Left ventricle myocardium inferior (tissue), 1 donor: Measurements from ENCODE around the gene PRKCE. TPM values are rescaled to one million over a fixed set of nuclear protein-coding genes. Genes with fewer than 3 reads are reported as not detected.

Experiments
- DNase-seq: peaks from one replicate; pipeline ENCODE4 v3.0.0-alpha.2; 2020
- H3K27ac ChIP-seq: fragments of 200-600 bp; replicated peaks from 2 replicates; pipeline ENCODE4 v1.8.0; 2021
- H3K27me3 ChIP-seq: fragments of 200-600 bp; 2 replicates; pipeline ENCODE4 v1.8.0; 2021; ENCODE audit warnings: low read depth
- H3K36me3 ChIP-seq: fragments of 200-600 bp; 2 replicates; pipeline ENCODE4 v1.8.0; 2021
- H3K4me1 ChIP-seq: fragments of 200-600 bp; 2 replicates; pipeline ENCODE4 v1.8.0; 2021
- H3K4me3 ChIP-seq: fragments of 200-600 bp; 2 replicates; pipeline ENCODE4 v1.8.0; 2021; ENCODE audit warnings: mild to moderate bottlenecking, moderate library complexity
- H3K9me3 ChIP-seq: fragments of 200-600 bp; replicated peaks from 2 replicates; pipeline ENCODE4 v1.8.0; 2021
- CTCF ChIP-seq: fragments of 200-600 bp; IDR thresholded peaks from 2 replicates; pipeline ENCODE4 v1.8.0; 2021; ENCODE audit warnings: antibody characterized with exemption, mild to moderate bottlenecking, borderline replicate concordance
- intact Hi-C: fragments of 100-400 bp; cut with micrococcal nuclease; formaldehyde crosslinking; loops from one replicate; pipeline ENCODE4 v1.11.0; 2022
- total RNA-seq: library from RNA; stranded (reverse); fragmentation: NEBNext Ultra II Directional; extraction: Animal tissue kit (Norgen Biotek cat#: 25700); gene quantifications from one replicate; pipeline ENCODE4 v1.2.1, GENCODE V29; 2021
- donor health status: DM: no; HTN: yes; CAD: no; lungs with severe emphysema.

Gene PRKCE
- total RNA-seq, 1 donor from 2014 or later: 14.7 TPM

DNA sequence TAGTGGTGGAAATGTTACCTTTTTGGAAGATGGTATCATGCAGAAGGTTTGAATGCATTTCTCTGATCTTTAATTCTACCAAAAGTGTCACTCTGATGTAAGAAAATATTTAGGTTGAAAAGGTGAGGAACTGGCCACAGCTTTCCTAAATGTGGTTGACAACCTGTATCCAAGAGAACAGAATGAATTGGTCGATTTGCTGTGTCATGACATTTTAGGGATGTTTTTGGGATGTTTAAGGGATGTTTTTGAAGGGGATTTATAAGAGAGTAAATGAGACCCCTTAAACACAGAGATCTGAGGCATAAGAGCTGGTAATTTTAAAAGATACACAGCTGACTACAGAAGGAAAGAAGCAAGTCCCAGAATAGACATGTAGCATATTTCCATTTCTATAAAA lies 375.0 kb downstream of the PRKCE start:
- intact Hi-C loops: no loop called here
- H3K4me3 ChIP-seq: no peak overlapping the region
- peaks cover 38% of the 10 kb centered on the region for H3K4me1 ChIP-seq
- no peak for DNase-seq
- H3K9me3 ChIP-seq: no peaks in the 10 kb centered on the region
- no peak overlapping the region for H3K27ac ChIP-seq
- no peaks in the 10 kb centered on the region for H3K27me3 ChIP-seq
- no peak for TF ChIP-seq CTCF
- no peaks in the 10 kb centered on the region for H3K36me3 ChIP-seq

GRCh38 chr2:46029332-46029811 lies 377.9 kb downstream of the PRKCE start:
- peak overlapping the region; percentile 81 for H3K27ac ChIP-seq
- intact Hi-C loops: no loop called here
- peak; percentile 27 for DNase-seq

DNA sequence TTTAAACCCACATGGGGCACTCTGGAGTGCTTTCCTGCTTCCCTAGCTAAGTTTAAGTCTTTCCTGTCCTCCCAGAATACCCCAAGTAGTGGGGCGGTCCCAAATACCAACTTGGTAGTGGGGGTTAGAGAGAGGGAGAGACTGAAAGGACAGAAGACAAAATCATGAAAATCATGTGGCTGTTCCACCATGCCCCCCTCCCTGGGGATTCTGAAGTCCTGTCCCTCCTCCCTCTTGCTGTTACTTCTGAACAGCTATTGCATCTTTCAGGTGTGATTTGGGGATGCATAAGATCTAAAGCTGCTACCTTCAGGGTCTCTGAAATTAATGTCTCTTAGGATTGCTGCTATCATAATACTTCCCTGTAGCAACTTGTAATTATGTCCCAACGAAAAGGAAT lies 378.9 kb downstream of the PRKCE start:
- TF ChIP-seq CTCF: no peak
- H3K27ac ChIP-seq: peak overlapping the region; percentile 81
- no peak overlapping the region for H3K4me3 ChIP-seq
- intact Hi-C loops: no loop called here
- no peaks in the 10 kb centered on the region for H3K36me3 ChIP-seq
- peaks cover 52% of the 10 kb centered on the region for H3K4me1 ChIP-seq
- no peak for DNase-seq
- no peaks in the 10 kb centered on the region for H3K9me3 ChIP-seq
- H3K27me3 ChIP-seq: no peaks in the 10 kb centered on the region

More at GRCh38 chr2:46029332-46029811, 377.9 kb downstream of the PRKCE start:
- H3K4me1 ChIP-seq: peaks cover 42% of the 10 kb centered on the region
- no peaks in the 10 kb centered on the region for H3K9me3 ChIP-seq
- no peaks in the 10 kb centered on the region for H3K36me3 ChIP-seq
- no peak overlapping the region for H3K4me3 ChIP-seq
- H3K27me3 ChIP-seq: no peaks in the 10 kb centered on the region
- TF ChIP-seq CTCF: peak; percentile 45

DNA sequence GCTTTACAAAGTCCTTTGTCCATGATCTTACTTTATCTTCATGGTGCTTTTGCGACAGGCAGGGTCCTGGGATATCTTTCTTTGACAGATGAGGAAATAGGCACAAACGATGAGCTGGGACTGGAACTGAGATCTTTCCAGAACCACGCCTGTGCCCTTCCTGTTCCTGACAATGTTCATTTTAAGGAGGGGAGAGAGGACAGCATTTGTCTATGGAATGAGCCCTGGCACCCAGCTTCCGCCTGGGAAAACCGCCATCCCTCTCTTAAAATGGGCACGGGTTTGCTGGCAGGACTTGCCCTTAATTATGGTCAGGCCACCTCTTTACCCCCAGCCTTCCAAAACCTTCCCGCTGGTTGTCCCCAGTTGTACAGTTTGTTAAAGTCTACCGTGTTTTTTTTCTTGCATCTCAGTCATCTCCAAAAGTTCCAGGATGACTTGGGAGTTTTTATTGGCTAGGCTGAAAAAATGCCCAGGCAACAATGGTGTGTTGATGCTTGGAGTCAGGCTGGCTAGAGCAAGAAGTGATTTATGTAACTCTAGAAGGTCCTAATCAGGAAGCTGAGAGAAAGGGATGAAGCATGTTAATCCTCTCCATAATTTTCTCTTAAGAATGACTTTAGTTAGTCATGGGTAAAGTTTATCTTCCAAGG lies 380.8 kb downstream of the PRKCE start:
- no peaks in the 10 kb centered on the region for H3K36me3 ChIP-seq
- no peaks in the 10 kb centered on the region for H3K27me3 ChIP-seq
- H3K27ac ChIP-seq: peak overlapping the region; percentile 47
- peaks cover 56% of the 10 kb centered on the region for H3K4me1 ChIP-seq
- no peak for TF ChIP-seq CTCF
- intact Hi-C loops: no loop called here
- H3K4me3 ChIP-seq: no peak overlapping the region
- DNase-seq: no peak
- no peaks in the 10 kb centered on the region for H3K9me3 ChIP-seq

DNA sequence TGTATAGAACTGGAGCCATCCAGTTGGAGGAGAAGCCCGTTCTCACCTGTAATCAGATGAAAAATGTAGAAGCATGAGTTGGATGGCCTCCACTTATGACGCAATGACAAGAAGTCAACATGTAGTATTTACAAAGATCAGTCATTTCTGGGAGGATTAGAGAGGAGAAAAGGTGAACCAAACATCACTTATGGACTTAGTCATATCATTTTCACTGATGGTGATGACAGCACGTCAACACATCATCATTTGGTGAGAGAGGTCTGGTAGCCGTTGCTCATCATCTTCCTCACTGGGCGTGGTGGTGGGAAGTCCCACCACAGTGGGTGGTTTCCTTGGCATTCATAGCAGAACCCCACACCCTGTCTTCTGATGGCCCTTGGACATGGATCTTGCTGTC lies 381.5 kb downstream of the PRKCE start:
- Histone ChIP-seq H3K27ac (peak overlapping the region; percentile 47), H3K36me3 (no peaks in the 10 kb centered on the region), H3K4me1 (peaks cover 63% of the 10 kb centered on the region), H3K9me3 (no peaks in the 10 kb centered on the region), H3K4me3 (no peak overlapping the region), H3K27me3 (no peaks in the 10 kb centered on the region)
- intact Hi-C loops: no loop called here
- no peak for DNase-seq
- no peak for TF ChIP-seq CTCF
